DND-41 (cell line): ENCODE results near the gene SIPA1L3.

ENCODE experiments used
- EZH2 ChIP-seq: IDR thresholded peaks from 3 replicates; pipeline ENCODE4 v1.6.1; 2012; ENCODE audit warnings: borderline replicate concordance, low read depth, mild to moderate bottlenecking, moderate library complexity, low read length, inconsistent platforms; ENCODE audit not compliant: severe bottlenecking
- TF ChIP-seq, protein P1 (sequence below): IDR thresholded peaks from 2 replicates; pipeline ENCODE4 v1.5.1; 2012; ENCODE audit warnings: borderline replicate concordance, low read length, moderate library complexity, mild to moderate bottlenecking; ENCODE audit not compliant: poor library complexity, severe bottlenecking; ENCODE audit errors: extremely low read depth

DNA sequence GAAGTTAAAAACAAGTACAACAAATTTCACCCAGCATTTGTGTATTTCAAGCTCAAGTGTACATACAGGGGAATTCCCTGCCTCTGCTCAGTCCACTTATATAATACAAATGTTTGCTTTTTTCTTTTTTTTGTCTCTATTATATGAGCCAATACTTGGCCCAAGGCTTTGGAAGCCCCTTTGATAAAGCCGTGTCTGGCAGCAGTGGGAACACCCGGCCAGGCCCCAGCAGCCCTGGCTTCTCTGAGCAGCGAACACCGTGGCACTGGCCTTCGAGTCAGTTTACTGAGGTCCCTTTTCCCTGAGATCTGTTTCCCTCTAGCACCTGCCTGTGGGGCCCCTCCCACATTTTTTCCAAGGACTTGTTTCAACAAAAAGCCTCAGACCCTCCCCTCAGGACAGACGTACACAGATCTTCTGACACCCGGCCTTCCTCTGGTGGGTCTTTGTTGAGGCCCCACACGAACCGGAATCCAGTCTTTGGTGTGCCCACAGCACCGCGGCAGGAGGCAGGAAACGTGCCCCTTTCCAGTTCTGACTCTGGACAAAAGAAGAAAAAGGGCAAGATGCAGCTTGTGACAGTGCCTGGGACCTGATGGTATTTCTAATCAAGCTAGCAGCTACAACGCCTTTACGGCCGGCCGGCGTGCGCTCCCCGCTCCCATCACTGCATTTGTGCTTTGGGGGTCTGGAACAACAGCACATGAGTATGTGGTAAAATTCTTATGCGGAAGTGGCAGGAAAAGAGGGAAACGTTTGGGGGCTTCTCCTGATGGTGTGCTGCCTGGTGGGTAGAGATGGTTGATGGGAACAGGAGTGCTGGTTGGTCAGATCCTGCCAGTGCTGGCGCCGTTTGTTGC is 13.8 kb downstream of the SIPA1L3 start:
- TF ChIP-seq EZH2 = no peak
- TF ChIP-seq, protein P1, sequence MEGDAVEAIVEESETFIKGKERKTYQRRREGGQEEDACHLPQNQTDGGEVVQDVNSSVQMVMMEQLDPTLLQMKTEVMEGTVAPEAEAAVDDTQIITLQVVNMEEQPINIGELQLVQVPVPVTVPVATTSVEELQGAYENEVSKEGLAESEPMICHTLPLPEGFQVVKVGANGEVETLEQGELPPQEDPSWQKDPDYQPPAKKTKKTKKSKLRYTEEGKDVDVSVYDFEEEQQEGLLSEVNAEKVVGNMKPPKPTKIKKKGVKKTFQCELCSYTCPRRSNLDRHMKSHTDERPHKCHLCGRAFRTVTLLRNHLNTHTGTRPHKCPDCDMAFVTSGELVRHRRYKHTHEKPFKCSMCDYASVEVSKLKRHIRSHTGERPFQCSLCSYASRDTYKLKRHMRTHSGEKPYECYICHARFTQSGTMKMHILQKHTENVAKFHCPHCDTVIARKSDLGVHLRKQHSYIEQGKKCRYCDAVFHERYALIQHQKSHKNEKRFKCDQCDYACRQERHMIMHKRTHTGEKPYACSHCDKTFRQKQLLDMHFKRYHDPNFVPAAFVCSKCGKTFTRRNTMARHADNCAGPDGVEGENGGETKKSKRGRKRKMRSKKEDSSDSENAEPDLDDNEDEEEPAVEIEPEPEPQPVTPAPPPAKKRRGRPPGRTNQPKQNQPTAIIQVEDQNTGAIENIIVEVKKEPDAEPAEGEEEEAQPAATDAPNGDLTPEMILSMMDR = no peak
